Glutamatergic neuron (in vitro differentiated cells): ENCODE data around the gene KCTD5. TPM values are rescaled to one million over a fixed set of nuclear protein-coding genes. Genes with fewer than 3 reads are reported as not detected.

Experiments
- DNase-seq: peaks from one replicate; pipeline ENCODE4 v3.0.0; 2022
- H3K27ac Mint-ChIP-seq: one replicate; pipeline ENCODE4 v1.8.0; 2020; ENCODE audit warnings: mild to moderate bottlenecking, mixed read lengths, inconsistent platforms; ENCODE audit not compliant: unreplicated experiment
- H3K27me3 Mint-ChIP-seq: one replicate; pipeline ENCODE4 v1.8.0; 2020; ENCODE audit warnings: mild to moderate bottlenecking, moderate library complexity, mixed read lengths, inconsistent platforms; ENCODE audit not compliant: unreplicated experiment
- H3K36me3 Mint-ChIP-seq: one replicate; pipeline ENCODE4 v1.8.0; 2020; ENCODE audit warnings: mild to moderate bottlenecking, mixed read lengths, inconsistent platforms; ENCODE audit not compliant: unreplicated experiment
- H3K4me1 Mint-ChIP-seq: one replicate; pipeline ENCODE4 v1.8.0; 2020; ENCODE audit warnings: mild to moderate bottlenecking, low read depth, mixed read lengths, inconsistent platforms; ENCODE audit not compliant: unreplicated experiment
- H3K4me3 Mint-ChIP-seq: one replicate; pipeline ENCODE4 v1.8.0; 2020; ENCODE audit warnings: mild to moderate bottlenecking, mixed read lengths, inconsistent platforms; ENCODE audit not compliant: unreplicated experiment
- H3K9me3 Mint-ChIP-seq: one replicate; pipeline ENCODE4 v1.8.0; 2020; ENCODE audit warnings: mild to moderate bottlenecking, moderate library complexity, mixed read lengths, inconsistent platforms; ENCODE audit not compliant: unreplicated experiment
- CTCF ChIP-seq: fragments of 200-600 bp; sonication (generic); IDR thresholded peaks from one replicate; pipeline ENCODE4 v1.5.0; 2021; ENCODE audit not compliant: partially characterized antibody, unreplicated experiment
- total RNA-seq: library from RNA; stranded (reverse); fragmentation: NEBNext Ultra II Directional; extraction: Animal tissue kit (Norgen Biotek cat#: 25700); gene quantifications from one replicate; pipeline ENCODE4 v1.2.1, GENCODE V29; 2021; ENCODE audit not compliant: unreplicated experiment

The KCTD5 gene
- total RNA-seq, 1 donor from 2014 or later, result 41.2 TPM

GRCh38 chr16:2742323-2743006, 60.1 kb downstream of the KCTD5 start:
- no peak overlapping the region for H3K4me3 Mint-ChIP-seq
- H3K9me3 Mint-ChIP-seq, result peaks cover 2% of the 10 kb centered on the region
- TF ChIP-seq CTCF, result no peak
- peaks cover 4% of the 10 kb centered on the region for H3K4me1 Mint-ChIP-seq
- no peak for DNase-seq
- H3K36me3 Mint-ChIP-seq, result no peaks in the 10 kb centered on the region
- no peaks in the 10 kb centered on the region for H3K27me3 Mint-ChIP-seq
- H3K27ac Mint-ChIP-seq, result no peak overlapping the region

- no peaks in the 10 kb centered on the region for H3K36me3 Mint-ChIP-seq
- H3K9me3 Mint-ChIP-seq, result peaks cover 2% of the 10 kb centered on the region
- no peaks in the 10 kb centered on the region for H3K27me3 Mint-ChIP-seq
- no peak for DNase-seq
- H3K27ac Mint-ChIP-seq, result no peak overlapping the region
- no peak overlapping the region for H3K4me3 Mint-ChIP-seq
- no peak for TF ChIP-seq CTCF
- peaks cover 4% of the 10 kb centered on the region for H3K4me1 Mint-ChIP-seq
These were observed 60.9 kb downstream of the KCTD5 start for GRCh38 chr16:2743007-2743810.

- no peak for TF ChIP-seq CTCF
- no peak overlapping the region for H3K4me3 Mint-ChIP-seq
These were observed 62.4 kb downstream of the KCTD5 start for GRCh38 chr16:2744711-2745110.

GRCh38 chr16:2745116-2745890, 63.0 kb downstream of the KCTD5 start:
- DNase-seq, result no peak
- no peaks in the 10 kb centered on the region for H3K36me3 Mint-ChIP-seq
- H3K4me3 Mint-ChIP-seq, result no peak overlapping the region
- H3K4me1 Mint-ChIP-seq, result peaks cover 7% of the 10 kb centered on the region
- H3K27me3 Mint-ChIP-seq, result no peaks in the 10 kb centered on the region
- peaks cover 3% of the 10 kb centered on the region for H3K9me3 Mint-ChIP-seq
- TF ChIP-seq CTCF, result no peak
- no peak overlapping the region for H3K27ac Mint-ChIP-seq

More at GRCh38 chr16:2744711-2745110, 62.4 kb downstream of the KCTD5 start:
- Mint-ChIP-seq H3K9me3 (peaks cover 2% of the 10 kb centered on the region), H3K27me3 (no peaks in the 10 kb centered on the region), H3K4me1 (peaks cover 7% of the 10 kb centered on the region), H3K27ac (no peak overlapping the region), H3K36me3 (no peaks in the 10 kb centered on the region)
- DNase-seq, result no peak
